Endothelial cell of umbilical vein (primary cell): ENCODE results near the gene CEP120. TPM values are rescaled to one million over a fixed set of nuclear protein-coding genes. Genes with fewer than 3 reads are reported as not detected.

Experiments used
- BruUV-seq: library from RNA; stranded (reverse); fragments of 400-500 nt; replicated peaks from 2 replicates; lab custom pipeline; 2021; lab: Mats Ljungman, UMichigan
- CTCF ChIA-PET: fragments of 300-600, 350-600 bp; sonication (Branson Sonifier 250); formaldehyde crosslinking; loops from one replicate; lab custom pipeline; 2021; ENCODE audit warnings: antibody characterized with exemption, inconsistent platforms; lab: Charles Lee
- POLR2A ChIA-PET: fragments of 300-600, 350-600 bp; sonication (Branson Sonifier 250); formaldehyde crosslinking; loops from one replicate; lab custom pipeline; 2021; ENCODE audit warnings: antibody characterized with exemption, inconsistent platforms; lab: Charles Lee
- DNase-seq: peaks from one replicate; pipeline ENCODE4 v3.0.0-alpha.2; 2011; ENCODE audit warnings: low read depth, low spot score
- FAIRE-seq: peaks from 2 replicates; lab custom pipeline; 2011; peaks lifted over from hg19 to GRCh38; lab: Jason Lieb, UNC
- H2AFZ ChIP-seq: 2 replicates; pipeline ENCODE4 v1.6.0; 2012; ENCODE audit warnings: low read depth, low read length, control low read depth, inconsistent platforms
- H3K27ac ChIP-seq: 2 replicates; pipeline ENCODE4 v1.5.1; 2011; ENCODE audit warnings: low read depth, mild to moderate bottlenecking, control low read depth, low read length, moderate library complexity; ENCODE audit not compliant: insufficient read depth
- H3K27me3 ChIP-seq, 2 experiments: 2 replicates each; pipeline versions ENCODE4 v1.6.0 to v1.6.1; 2011; ENCODE audit warnings: low read length in 2 of 2, mixed read lengths in 1 of 2; ENCODE audit not compliant: control insufficient read depth in 2 of 2, insufficient read depth in 2 of 2
- H3K36me3 ChIP-seq, 2 experiments: 2 replicates in 1 of 2; 3 replicates in 1 of 2; pipeline ENCODE4 v1.5.1; 2011; ENCODE audit warnings: low read length in 2 of 2, mild to moderate bottlenecking in 1 of 2, moderate library complexity in 1 of 2; ENCODE audit not compliant: control insufficient read depth in 2 of 2, insufficient read depth in 2 of 2; ENCODE audit errors: extremely low read depth in 1 of 2
- H3K4me1 ChIP-seq: 3 replicates; pipeline ENCODE4 v1.5.1; 2011; ENCODE audit warnings: mild to moderate bottlenecking, low read length; ENCODE audit not compliant: control insufficient read depth, insufficient read depth; ENCODE audit errors: extremely low read depth
- H3K4me2 ChIP-seq: 2 replicates; pipeline ENCODE4 v1.6.1; 2011; ENCODE audit warnings: low read length, control low read depth, mixed read lengths; ENCODE audit not compliant: insufficient read depth
- H3K4me3 ChIP-seq, 3 experiments: fragments of 200-600 bp in 1 of 3; sonication (generic), shearing (Covaris generic) in 1 of 3; replicated peaks in 1 of 3; 2 replicates each; pipeline ENCODE4 v1.5.1; 2011 to 2016; ENCODE audit warnings: control low read depth in 3 of 3, low read length in 3 of 3, mild to moderate bottlenecking in 2 of 3, inconsistent platforms in 1 of 3, low read depth in 1 of 3, moderate library complexity in 1 of 3; ENCODE audit not compliant: insufficient read depth in 1 of 3
- H3K79me2 ChIP-seq: 2 replicates; pipeline ENCODE4 v1.6.0; 2012; ENCODE audit warnings: low read length, inconsistent platforms; ENCODE audit not compliant: control insufficient read depth, insufficient read depth
- H3K9ac ChIP-seq: replicated peaks from 2 replicates; pipeline ENCODE3; 2011; ENCODE audit warnings: low read length, control low read depth; ENCODE audit not compliant: insufficient read depth; ENCODE audit errors: extremely low read depth
- H3K9me1 ChIP-seq: replicated peaks from 3 replicates; pipeline ENCODE4 v1.6.0; 2011; ENCODE audit warnings: mild to moderate bottlenecking, low read length; ENCODE audit not compliant: control insufficient read depth, insufficient read depth; ENCODE audit errors: extremely low read depth
- H3K9me3 ChIP-seq: replicated peaks from 2 replicates; pipeline ENCODE4 v1.5.1; 2012; ENCODE audit warnings: low read length, inconsistent platforms; ENCODE audit not compliant: control insufficient read depth, insufficient read depth
- H4K20me1 ChIP-seq: replicated peaks from 2 replicates; pipeline ENCODE3; 2011; ENCODE audit warnings: mild to moderate bottlenecking, low read length; ENCODE audit not compliant: control insufficient read depth, insufficient read depth; ENCODE audit errors: extremely low read depth
- GATA2 ChIP-seq: IDR thresholded peaks from 2 replicates; pipeline ENCODE4 v1.7.0; 2011; ENCODE audit warnings: low read depth, mild to moderate bottlenecking, moderate library complexity, mixed read lengths, low read length; ENCODE audit not compliant: insufficient read length, insufficient read depth
- JUN ChIP-seq: IDR thresholded peaks from 2 replicates; pipeline ENCODE4 v1.6.1; 2011; ENCODE audit warnings: borderline replicate concordance, low read depth; ENCODE audit not compliant: insufficient read length, insufficient read depth
- POLR2AphosphoS5 ChIP-seq: IDR thresholded peaks from 2 replicates; pipeline ENCODE4 v1.6.1; 2012; ENCODE audit warnings: low read depth, mild to moderate bottlenecking, control low read depth, low read length, moderate library complexity; ENCODE audit not compliant: insufficient read depth
- dilution Hi-C: fragments of 300-500 bp; cut with MboI; formaldehyde crosslinking; loops from one replicate; pipeline ENCODE4 v1.15.0; 2019; ENCODE audit warnings: low sequenced_read_pairs; ENCODE audit not compliant: extremely low pct_ligation_motif_present
- intact Hi-C: fragments of 100-400 bp; cut with micrococcal nuclease; formaldehyde crosslinking; loops from one replicate; pipeline ENCODE4 v1.10.0; 2022
- polyA plus RNA-seq, 4 experiments: library from polyadenylated mRNA; depleted of rRNA in 3 of 4; stranded (reverse) in 3 of 4; unstranded in 1 of 4; fragments of >200 nt; gene quantifications; 2 replicates each; pipeline versions ENCODE4 v1.2.1 to v1.2.3, GENCODE V29; 2011 to 2012; ENCODE audit warnings: missing spikeins in 1 of 4
- total RNA-seq: library from RNA; stranded (reverse); gene quantifications from 2 replicates; pipeline ENCODE4 v1.2.3, GENCODE V29; 2021

CEP120 gene
- total and polyA plus RNA-seq, 2 donors (not counting 3 experiments of a cell fraction or from before 2014, with no cell fraction given) = 6.6 to 18.8 TPM

DNA sequence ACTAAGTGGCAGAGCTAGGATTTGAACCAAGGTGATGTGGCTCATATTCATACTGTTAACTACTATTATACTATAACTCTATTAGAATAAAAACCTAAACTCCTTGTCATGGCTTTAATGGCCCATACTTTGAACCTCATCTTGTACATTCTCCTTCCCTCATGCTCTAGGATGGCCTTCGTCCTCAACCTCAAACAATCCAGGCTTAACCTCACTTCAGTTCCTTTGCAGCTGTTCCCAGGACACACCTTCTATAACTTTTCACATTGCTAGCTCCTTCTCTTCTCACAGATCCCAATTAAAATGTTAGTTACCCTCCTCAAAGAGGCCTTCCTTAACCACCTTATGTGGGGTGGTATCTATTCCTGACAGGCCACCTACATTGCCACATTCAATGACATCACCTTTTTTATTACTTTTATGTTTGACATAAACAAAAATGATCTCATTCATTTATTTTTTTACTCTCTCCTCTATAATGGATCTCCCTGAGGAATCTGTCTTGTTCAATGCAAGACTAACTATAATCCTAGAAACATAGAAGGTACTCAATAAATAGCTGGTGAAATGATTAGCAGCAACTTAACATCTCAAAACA, 53.7 kb downstream of the CEP120 start:
- Histone ChIP-seq H3K4me1 (no peaks in the 10 kb centered on the region), H4K20me1 (no peaks in the 10 kb centered on the region), H2AFZ (no peak overlapping the region), H3K36me3 (no peaks in the 10 kb centered on the region), H3K9me3 (no peaks in the 10 kb centered on the region), H3K9ac (no peak overlapping the region), H3K4me2 (no peak overlapping the region), H3K27me3 (no peaks in the 10 kb centered on the region), H3K27ac (no peak overlapping the region), H3K79me2 (no peaks in the 10 kb centered on the region), H3K9me1 (no peaks in the 10 kb centered on the region), H3K4me3 (no peak overlapping the region)
- no peak for FAIRE-seq
- ChIA-PET POLR2A (no interaction called here), CTCF (interaction anchor here (1.3 to 3.1 kb wide), 3 partner anchors 11 to 853 kb away, joined by 3 to 22 read pairs (median 4); no protein-coding TSS in a partner anchor)
- intact Hi-C loops = loop anchor here (5.0 kb wide), 3 partner anchors 243 to 867 kb away; no protein-coding TSS in a partner anchor
- dilution Hi-C loops = no loop called here
- no peak for DNase-seq
- TF ChIP-seq JUN (no peak), POLR2AphosphoS5 (no peak)
- BruUV-seq = no TSS peak

GRCh38 chr5:123367739-123368138, 55.5 kb downstream of the CEP120 start:
- Histone ChIP-seq H3K27ac (no peak overlapping the region), H3K27me3 (no peaks in the 10 kb centered on the region), H3K4me3 (no peak overlapping the region), H3K36me3 (no peaks in the 10 kb centered on the region), H3K4me1 (no peaks in the 10 kb centered on the region), H3K79me2 (no peaks in the 10 kb centered on the region), H4K20me1 (no peaks in the 10 kb centered on the region), H3K9ac (no peak overlapping the region), H3K9me3 (no peaks in the 10 kb centered on the region), H3K4me2 (no peak overlapping the region), H3K9me1 (no peaks in the 10 kb centered on the region), H2AFZ (no peak overlapping the region)
- FAIRE-seq (no peak), DNase-seq (peak; percentile 22)
- intact Hi-C loops = loop anchor here (1.0 to 5.0 kb wide), 4 partner anchors 245 to 865 kb away; no protein-coding TSS in a partner anchor
- dilution Hi-C loops = no loop called here
- POLR2A ChIA-PET = no interaction called here
- CTCF ChIA-PET = interaction anchor here (0.6 to 2.8 kb wide), 20 partner anchors 8 to 1172 kb away, joined by 3 to 41 read pairs (median 3); partner anchors contain the start of gene CEP120
- BruUV-seq = no TSS peak
- no peak for TF ChIP-seq GATA2
- TF ChIP-seq POLR2AphosphoS5 = no peak
